Measurements from ENCODE around the gene PDGFA.

PDGFA gene

GRCh38 chr7:489876-490275 lies 29.8 kb downstream of the PDGFA start:
- Histone ChIP-seq H3K9ac (no peak overlapping the region), H3K9me3 (ENCODE audit: control insufficient read depth, low read length) (no peaks in the 10 kb centered on the region), H3K4me3 (ENCODE audit: low read depth, low read length) (no peak overlapping the region), H3K27ac (no peak overlapping the region), H3K4me1 (no peaks in the 10 kb centered on the region), H3K36me3 (ENCODE audit: control insufficient read depth, insufficient read depth, low read length) (no peaks in the 10 kb centered on the region), H3K4me2 (ENCODE audit: low read length) (no peak overlapping the region), H2AFZ (no peak overlapping the region), H3K27me3 (ENCODE audit: control insufficient read depth, insufficient read depth, low read length) (no peaks in the 10 kb centered on the region), H3K79me2 (no peaks in the 10 kb centered on the region)
- TF ChIP-seq, protein P1, sequence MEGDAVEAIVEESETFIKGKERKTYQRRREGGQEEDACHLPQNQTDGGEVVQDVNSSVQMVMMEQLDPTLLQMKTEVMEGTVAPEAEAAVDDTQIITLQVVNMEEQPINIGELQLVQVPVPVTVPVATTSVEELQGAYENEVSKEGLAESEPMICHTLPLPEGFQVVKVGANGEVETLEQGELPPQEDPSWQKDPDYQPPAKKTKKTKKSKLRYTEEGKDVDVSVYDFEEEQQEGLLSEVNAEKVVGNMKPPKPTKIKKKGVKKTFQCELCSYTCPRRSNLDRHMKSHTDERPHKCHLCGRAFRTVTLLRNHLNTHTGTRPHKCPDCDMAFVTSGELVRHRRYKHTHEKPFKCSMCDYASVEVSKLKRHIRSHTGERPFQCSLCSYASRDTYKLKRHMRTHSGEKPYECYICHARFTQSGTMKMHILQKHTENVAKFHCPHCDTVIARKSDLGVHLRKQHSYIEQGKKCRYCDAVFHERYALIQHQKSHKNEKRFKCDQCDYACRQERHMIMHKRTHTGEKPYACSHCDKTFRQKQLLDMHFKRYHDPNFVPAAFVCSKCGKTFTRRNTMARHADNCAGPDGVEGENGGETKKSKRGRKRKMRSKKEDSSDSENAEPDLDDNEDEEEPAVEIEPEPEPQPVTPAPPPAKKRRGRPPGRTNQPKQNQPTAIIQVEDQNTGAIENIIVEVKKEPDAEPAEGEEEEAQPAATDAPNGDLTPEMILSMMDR (IDR thresholded peaks at IDR 0.05) = no peak

DNA sequence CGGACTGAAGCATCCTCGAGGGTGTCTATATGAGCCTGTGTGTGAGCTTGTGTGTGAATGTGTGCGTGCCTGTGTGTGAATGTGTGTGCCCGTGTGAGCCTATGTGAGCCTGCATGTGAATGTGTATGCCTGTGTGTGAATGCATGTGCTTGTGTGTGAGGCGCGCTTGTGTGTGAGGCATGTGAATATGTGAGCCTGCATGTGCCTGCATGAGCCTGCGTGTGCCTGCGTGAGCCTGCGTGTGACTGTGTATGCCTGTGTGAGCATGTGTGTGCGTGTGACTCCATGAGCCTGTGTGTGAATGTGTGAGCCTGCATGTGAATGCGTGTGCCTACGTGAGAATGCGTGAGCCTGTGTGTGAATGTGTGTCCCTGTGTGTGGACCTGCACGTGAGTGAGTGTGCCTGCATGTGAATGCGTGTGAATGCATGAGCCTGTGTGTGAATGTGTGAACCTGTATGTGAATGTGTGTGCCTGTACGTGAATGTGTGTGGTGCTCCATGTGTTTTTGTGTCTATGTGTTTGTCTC lies 33.4 kb downstream of the PDGFA start:
- Histone ChIP-seq H2AFZ (no peak overlapping the region), H3K9ac (no peak overlapping the region), H3K79me2 (no peaks in the 10 kb centered on the region), H3K27me3 (ENCODE audit: control insufficient read depth, insufficient read depth, low read length) (no peaks in the 10 kb centered on the region), H3K4me1 (no peaks in the 10 kb centered on the region), H3K36me3 (ENCODE audit: control insufficient read depth, insufficient read depth, low read length) (no peaks in the 10 kb centered on the region), H3K27ac (no peak overlapping the region), H3K4me3 (ENCODE audit: low read depth, low read length) (no peak overlapping the region), H3K4me2 (ENCODE audit: low read length) (no peak overlapping the region), H3K9me3 (ENCODE audit: control insufficient read depth, low read length) (no peaks in the 10 kb centered on the region)
- TF ChIP-seq, protein P1 (IDR thresholded peaks at IDR 0.05) = no peak

GRCh38 chr7:485188-486081 lies 34.2 kb downstream of the PDGFA start:
- Histone ChIP-seq H3K27me3 (ENCODE audit: control insufficient read depth, insufficient read depth, low read length) (no peaks in the 10 kb centered on the region), H3K4me1 (peaks cover 7% of the 10 kb centered on the region), H3K9me3 (ENCODE audit: control insufficient read depth, low read length) (no peaks in the 10 kb centered on the region), H3K4me3 (ENCODE audit: low read depth, low read length) (no peak overlapping the region), H3K27ac (no peak overlapping the region), H3K36me3 (ENCODE audit: control insufficient read depth, insufficient read depth, low read length) (no peaks in the 10 kb centered on the region), H3K79me2 (no peaks in the 10 kb centered on the region), H3K4me2 (ENCODE audit: low read length) (no peak overlapping the region), H3K9ac (no peak overlapping the region), H2AFZ (no peak overlapping the region)
- TF ChIP-seq, protein P1 (IDR thresholded peaks at IDR 0.05) = no peak

- Histone ChIP-seq H3K27me3 (ENCODE audit: control insufficient read depth, insufficient read depth, low read length) (no peaks in the 10 kb centered on the region), H3K36me3 (ENCODE audit: control insufficient read depth, insufficient read depth, low read length) (no peaks in the 10 kb centered on the region), H3K27ac (no peak overlapping the region), H2AFZ (no peak overlapping the region), H3K9me3 (ENCODE audit: control insufficient read depth, low read length) (no peaks in the 10 kb centered on the region), H3K4me1 (peaks cover 7% of the 10 kb centered on the region), H3K9ac (no peak overlapping the region), H3K79me2 (no peaks in the 10 kb centered on the region), H3K4me2 (ENCODE audit: low read length) (no peak overlapping the region), H3K4me3 (ENCODE audit: low read depth, low read length) (no peak overlapping the region)
- TF ChIP-seq, protein P1 (IDR thresholded peaks at IDR 0.05) = no peak
Observed at GRCh38 chr7:484356-485101, 35.1 kb downstream of the PDGFA start.
